Motor neuron (in vitro differentiated cells): ENCODE measurements around the gene SPIN2B. TPM values are rescaled to one million over a fixed set of nuclear protein-coding genes. Genes with fewer than 3 reads are reported as not detected.
"Not testable (repeated sequence)": the region's sequence is repeated elsewhere in the genome, so short reads cannot be mapped to it uniquely, and the experiment has no call there.

Experiments
- ATAC-seq, 8 experiments: fragments of 200-7000 bp; cut with Tn5 transposase; replicated peaks in 6 of 8; 2 replicates each; pipeline ENCODE4 v1.8.0; 2021; ENCODE audit warnings: mild to moderate bottlenecking in 8 of 8, moderate library complexity in 8 of 8
- H3K27ac ChIP-seq, 2 donors: fragments of 250-450 bp; sonication (Bioruptor Pico); 2 replicates each; pipeline ENCODE4 v1.9.0; 2021; ENCODE audit warnings: antibody characterized with exemption in 2 of 2, mild to moderate bottlenecking in 2 of 2, moderate library complexity in 1 of 2
- H3K4me1 ChIP-seq, 2 donors: fragments of 250-450 bp; sonication (Bioruptor Pico); replicated peaks in 1 of 2; 2 replicates each; pipeline ENCODE4 v1.6.1; 2021; ENCODE audit warnings: antibody characterized with exemption in 2 of 2, mild to moderate bottlenecking in 2 of 2, moderate library complexity in 1 of 2
- H3K4me3 ChIP-seq, 5 donors: fragments of 250-450 bp; sonication (Bioruptor Pico); 2 replicates each; pipeline ENCODE4 v1.9.0; 2021; ENCODE audit warnings: antibody characterized with exemption in 5 of 5, mild to moderate bottlenecking in 5 of 5, moderate library complexity in 4 of 5
- WGBS, 10 experiments: fragments of 450-650 bp; shearing (Covaris generic); methylation state at CpG; one replicate each; pipeline ENCODE4 v1.0.0; 2022; 5-methylcytosine and 5-hydroxymethylcytosine counted together
- in situ Hi-C, 9 experiments: fragments of 400-800 bp; cut with MboI; loops; one replicate each; pipeline ENCODE4 v1.15.0; 2021; ENCODE audit warnings: low sequenced_read_pairs in 9 of 9, low pct_unique_long_range_greater_than_20kb in 2 of 9; ENCODE audit not compliant: unreplicated experiment in 9 of 9
- total RNA-seq, 8 experiments: library from RNA; unstranded; fragments of 300-600 nt; gene quantifications; 2 replicates each; pipeline versions ENCODE4 v1.2.3 to v1.2.4, GENCODE V29; 2022

The SPIN2B gene
- 10 to 100 TPM; 12.3 to 19.8 (median 16.5) TPM for total RNA-seq

GRCh38 chrX:57121162-57121755 is at the start of gene SPIN2B:
Gene SPIN2B, minus strand, starts transcription at chrX:57121548.
- no CpG with 5 or more reads among the region's 43 CpGs for WGBS, 10 experiments
- peak; percentile 92 to 98 (median 96) for ATAC-seq
- H3K4me3 ChIP-seq: peak within 1 kb of the TSS; percentile 42 to 86 (median 72)
- in situ Hi-C loops: no loop called here
- no peaks in the 10 kb centered on the region for H3K4me1 ChIP-seq
- H3K27ac ChIP-seq: peak within 1 kb of the TSS; percentile 96 to 97

GRCh38 chrX:57156397-57157049 is 35.2 kb upstream of the SPIN2B start:
- Histone ChIP-seq H3K4me3 (no peak overlapping the region), H3K27ac (no peak overlapping the region), H3K4me1 (no peaks in the 10 kb centered on the region)
- peak in 7 of 8 experiments; percentile 45 to 88 (median 84) for ATAC-seq
- in situ Hi-C loops: no loop called here
- WGBS, 10 experiments: 0 to 80% (median 35%) methylated on average over 1 to 5 of the region's 5 CpGs; no CpG with 5 or more reads in 6 of the 10 experiments

DNA sequence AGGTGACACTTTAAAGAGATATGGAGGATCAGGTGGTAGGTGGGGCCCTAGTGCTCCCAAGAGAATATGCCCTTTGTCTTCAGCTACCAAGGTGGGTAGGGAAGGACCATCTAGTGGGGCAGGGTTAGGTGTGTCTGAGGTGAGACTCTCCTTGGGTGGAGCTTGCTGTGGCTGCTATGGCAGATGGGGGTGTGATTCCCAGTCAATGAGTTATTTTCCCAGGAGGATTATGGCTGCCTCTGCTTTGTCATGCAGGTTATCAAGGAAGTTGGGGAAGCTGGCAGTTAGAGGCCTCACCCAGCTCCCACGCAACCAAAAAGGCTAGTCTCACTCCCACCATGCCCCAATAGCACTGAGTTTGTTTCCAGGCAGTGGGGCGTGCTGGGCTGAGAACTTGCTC is 33.8 kb upstream of the SPIN2B start:
- Histone ChIP-seq H3K4me3 (no peak overlapping the region), H3K4me1 (no peaks in the 10 kb centered on the region), H3K27ac (no peak overlapping the region)
- WGBS, 10 experiments: 20 to 80% methylated on average over 1 of the region's 2 CpGs; no CpG with 5 or more reads in 8 of the 10 experiments
- in situ Hi-C loops: no loop called here
- ATAC-seq: peak in 1 of 8 experiments; percentile 43

DNA sequence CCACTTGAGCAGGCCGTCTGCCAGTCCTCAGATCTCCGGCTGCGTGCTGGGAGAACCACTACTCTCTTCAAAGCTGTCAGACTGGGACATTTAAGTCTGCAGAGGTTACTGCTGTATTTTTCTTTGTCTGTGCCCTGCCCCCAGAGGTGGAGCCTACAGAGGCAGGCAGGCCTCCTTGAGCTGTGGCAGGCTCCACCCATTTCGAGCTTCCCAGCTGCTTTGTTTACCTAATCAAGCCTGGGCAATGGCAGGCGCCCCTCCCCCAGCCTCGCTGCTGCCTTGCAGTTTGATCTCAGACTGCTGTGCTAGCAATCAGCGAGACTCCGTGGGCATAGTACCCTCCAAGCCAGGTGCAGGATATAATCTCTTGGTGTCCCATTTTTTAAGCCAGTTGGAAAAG is 30.9 kb upstream of the SPIN2B start:
- WGBS, 10 experiments: 50% methylated on average over 2 of the region's 8 CpGs; no CpG with 5 or more reads in 9 of the 10 experiments
- peak overlapping the region in 1 of 2 donors; percentile 23 for H3K27ac ChIP-seq
- H3K4me3 ChIP-seq, H3K4me1 ChIP-seq, in situ Hi-C loops, ATAC-seq: not testable (repeated sequence)

GRCh38 chrX:57138674-57139073 is 17.3 kb upstream of the SPIN2B start:
- in situ Hi-C loops: no loop called here
- no peaks in the 10 kb centered on the region for H3K4me1 ChIP-seq
- H3K27ac ChIP-seq: no peak overlapping the region
- ATAC-seq: no peak
- 53 to 90% (median 84%) methylated on average over 1 to 4 of the region's 4 CpGs; no CpG with 5 or more reads in 2 of the 10 experiments for WGBS, 10 experiments
- H3K4me3 ChIP-seq: no peak overlapping the region

- 50 to 80% methylated on average over 1 of the region's 1 CpG; no CpG with 5 or more reads in 8 of the 10 experiments for WGBS, 10 experiments
- in situ Hi-C loops: no loop called here
- Histone ChIP-seq H3K4me3 (no peak overlapping the region), H3K27ac (no peak overlapping the region), H3K4me1 (no peaks in the 10 kb centered on the region)
- ATAC-seq: peak in 6 of 8 experiments; percentile 33 to 80 (median 61)
These were observed 16.2 kb upstream of the SPIN2B start for GRCh38 chrX:57137501-57137900.

DNA sequence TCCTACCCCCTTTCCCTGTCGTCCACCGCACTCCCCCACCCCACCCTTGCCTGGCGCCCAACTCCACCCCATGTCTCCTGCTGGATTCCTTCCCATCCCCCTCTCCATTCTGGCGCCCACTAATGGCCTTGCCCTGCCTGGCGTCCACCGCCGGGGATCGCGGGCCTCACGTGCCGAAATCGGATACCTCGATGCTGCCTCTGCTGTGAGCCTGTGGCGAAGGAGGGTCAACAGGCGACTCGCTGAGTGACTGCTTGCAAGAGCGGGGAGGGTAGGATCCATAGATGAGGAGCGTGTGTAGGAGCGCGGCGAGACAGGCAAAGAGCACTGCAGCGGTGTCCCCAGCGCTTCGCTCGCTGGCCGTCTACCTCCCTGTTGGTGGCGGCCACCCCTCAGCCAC is 15.7 kb upstream of the SPIN2B start, which contains the start of gene SPIN2A:
Gene SPIN2A, minus strand, starts transcription at position 325 of the 400 bp plus-strand sequence. CDS start 800 bp downstream, outside the sequence.
- peak in 7 of 8 experiments; percentile 57 to 90 (median 83) for ATAC-seq
- in situ Hi-C loops, H3K4me1 ChIP-seq, H3K4me3 ChIP-seq, H3K27ac ChIP-seq: not testable (repeated sequence)
- WGBS, 10 experiments: 38% methylated on average over 10 of the region's 27 CpGs; no CpG with 5 or more reads in 9 of the 10 experiments

DNA sequence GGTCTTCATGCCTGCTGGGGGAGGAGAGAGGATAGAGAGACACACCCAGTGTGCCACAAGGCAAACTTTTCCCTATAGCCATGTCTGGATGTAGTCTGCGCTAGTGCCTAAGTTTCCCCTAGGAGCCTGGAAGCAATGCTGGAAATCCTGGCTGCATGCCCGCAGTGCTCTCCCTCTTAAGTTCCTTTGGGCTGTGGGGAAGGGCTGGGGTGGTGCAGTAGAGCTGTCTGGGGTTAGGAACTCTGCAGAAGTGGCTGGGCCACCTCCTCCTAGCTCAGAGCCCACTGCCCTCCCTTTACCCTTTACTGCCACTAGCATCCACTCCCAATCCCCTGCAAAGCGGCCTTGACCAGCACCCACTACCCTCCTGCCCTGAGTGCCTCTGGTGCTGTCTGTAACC is 15.2 kb upstream of the SPIN2B start:
- H3K4me1 ChIP-seq, H3K4me3 ChIP-seq, in situ Hi-C loops, H3K27ac ChIP-seq: not testable (repeated sequence)
- peak in 5 of 8 experiments; percentile 4 to 41 (median 24) for ATAC-seq
- WGBS, 10 experiments: no CpG with 5 or more reads among the region's 3 CpGs

DNA sequence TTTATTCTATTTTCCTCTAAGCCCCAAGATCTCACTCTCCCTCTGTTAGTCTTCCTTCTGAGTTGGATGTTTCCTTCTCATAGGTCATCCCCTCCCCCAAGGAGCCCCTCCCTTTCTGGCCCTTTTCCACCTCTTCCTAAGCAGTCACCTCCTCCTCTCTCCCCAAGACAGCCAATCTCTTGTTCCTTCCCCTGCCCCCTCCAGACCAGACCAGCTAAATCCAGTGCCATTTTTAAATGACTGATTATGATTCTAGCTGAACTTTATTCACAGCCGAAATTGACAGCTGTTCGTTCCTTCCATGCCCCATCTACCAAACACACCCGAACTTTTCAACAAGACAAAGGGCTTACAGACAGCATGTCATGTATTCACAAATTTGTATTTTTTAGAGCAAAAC is 13.9 kb upstream of the SPIN2B start:
- Histone ChIP-seq H3K27ac (no peak overlapping the region), H3K4me3 (no peak overlapping the region), H3K4me1 (no peaks in the 10 kb centered on the region)
- 50% methylated on average over 1 of the region's 3 CpGs; no CpG with 5 or more reads in 9 of the 10 experiments for WGBS, 10 experiments
- in situ Hi-C loops: no loop called here
- ATAC-seq: no peak

GRCh38 chrX:57134702-57135101 is 13.4 kb upstream of the SPIN2B start:
- in situ Hi-C loops: no loop called here
- no peak for ATAC-seq
- Histone ChIP-seq H3K4me3 (no peak overlapping the region), H3K27ac (no peak overlapping the region), H3K4me1 (no peaks in the 10 kb centered on the region)
- WGBS, 10 experiments: 71 to 80% methylated on average over 1 to 2 of the region's 3 CpGs; no CpG with 5 or more reads in 8 of the 10 experiments

DNA sequence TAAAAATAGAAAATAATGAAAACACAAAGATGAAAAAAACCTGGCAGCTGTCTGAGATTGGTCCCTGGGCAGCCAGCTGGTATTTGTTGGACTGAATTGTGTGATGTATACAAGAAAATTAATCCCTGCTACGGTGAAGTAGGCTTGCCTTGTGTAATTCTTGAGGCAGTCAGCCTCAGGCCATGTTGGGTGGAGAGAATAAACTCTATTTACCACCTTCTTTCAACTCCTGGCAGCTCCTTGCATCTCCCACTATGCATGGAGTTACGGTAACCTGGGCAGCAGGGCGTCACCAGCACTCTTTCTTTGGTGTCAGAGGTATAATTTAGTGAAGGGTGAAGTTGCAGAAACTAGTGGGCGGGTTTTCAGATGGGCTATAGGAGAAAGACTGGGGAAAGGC is 12.4 kb upstream of the SPIN2B start:
- Histone ChIP-seq H3K4me1 (no peaks in the 10 kb centered on the region), H3K27ac (no peak overlapping the region), H3K4me3 (no peak overlapping the region)
- in situ Hi-C loops: no loop called here
- peak in 4 of 8 experiments; percentile 43 to 81 (median 50) for ATAC-seq
- WGBS, 10 experiments: 30 to 50% methylated on average over 2 of the region's 4 CpGs; no CpG with 5 or more reads in 8 of the 10 experiments

DNA sequence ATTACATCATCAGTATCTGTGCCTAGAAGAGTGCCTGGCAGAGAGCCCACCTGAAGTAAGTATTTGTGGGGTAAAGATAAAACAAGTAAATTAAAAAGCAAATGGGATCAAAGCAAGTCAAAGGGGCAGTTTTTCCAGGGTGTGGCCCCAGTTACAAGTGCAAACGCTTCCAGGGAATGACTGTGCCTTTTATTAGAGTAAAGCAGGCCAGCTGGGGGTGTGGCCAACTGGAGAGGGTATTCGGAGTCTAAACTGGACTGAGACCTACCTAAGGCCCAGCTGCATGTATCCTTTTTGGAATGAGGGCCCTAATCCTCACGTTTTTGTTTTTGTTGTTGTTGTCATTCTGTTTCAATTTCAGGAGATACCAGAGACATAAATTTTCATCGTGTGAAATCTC is 11.9 kb upstream of the SPIN2B start:
- in situ Hi-C loops, H3K4me1 ChIP-seq, H3K27ac ChIP-seq, H3K4me3 ChIP-seq: not testable (repeated sequence)
- 38 to 80% methylated on average over 1 to 3 of the region's 4 CpGs; no CpG with 5 or more reads in 8 of the 10 experiments for WGBS, 10 experiments
- ATAC-seq: peak in 3 of 8 experiments; percentile 37 to 86 (median 66)

GRCh38 chrX:57132046-57132445 is 10.7 kb upstream of the SPIN2B start:
- in situ Hi-C loops: no loop called here
- 51 to 100% (median 100%) methylated on average over 1 to 7 of the region's 7 CpGs; no CpG with 5 or more reads in 3 of the 10 experiments for WGBS, 10 experiments
- Histone ChIP-seq H3K27ac (no peak overlapping the region), H3K4me3 (no peak overlapping the region), H3K4me1 (no peaks in the 10 kb centered on the region)
- ATAC-seq: no peak
